Kidney epithelial cell (primary cell): ENCODE measurements around the gene ZNF592. TPM values are rescaled to one million over a fixed set of nuclear protein-coding genes. Genes with fewer than 3 reads are reported as not detected.
A peak's percentile ranks its signal among the peaks of the same experiment; 100 is the strongest.

Source experiments
- DNase-seq: peaks from one replicate; pipeline ENCODE4 v3.0.0-alpha.2; 2010; ENCODE audit warnings: low read depth
- H3K27me3 ChIP-seq: 2 replicates; pipeline ENCODE4 v1.6.0; 2011; ENCODE audit warnings: low read length; ENCODE audit not compliant: control insufficient read depth, insufficient read depth
- H3K36me3 ChIP-seq: 2 replicates; pipeline ENCODE4 v1.5.1; 2011; ENCODE audit warnings: low read length; ENCODE audit not compliant: control insufficient read depth, insufficient read depth
- H3K4me3 ChIP-seq: 2 replicates; pipeline ENCODE4 v1.5.1; 2011; ENCODE audit warnings: low read depth, mild to moderate bottlenecking, control low read depth, low read length
- total RNA-seq: library from RNA; depleted of rRNA; stranded (reverse); fragments of >200 nt; gene quantifications from 2 replicates; pipeline ENCODE4 v1.2.3, GENCODE V29; 2015
- TF ChIP-seq, protein P1 (sequence below): IDR thresholded peaks from 2 replicates; pipeline ENCODE4 v1.5.1; 2011; ENCODE audit warnings: mild to moderate bottlenecking, moderate library complexity, low read length, control low read depth, inconsistent platforms; ENCODE audit not compliant: insufficient read depth, poor library complexity, severe bottlenecking

Gene ZNF592
- total RNA-seq, 1 donor from 2014 or later: 18.8 TPM

- H3K36me3 ChIP-seq: no peaks in the 10 kb centered on the region
- no peak overlapping the region for H3K4me3 ChIP-seq
- DNase-seq: no peak
- TF ChIP-seq, protein P1, sequence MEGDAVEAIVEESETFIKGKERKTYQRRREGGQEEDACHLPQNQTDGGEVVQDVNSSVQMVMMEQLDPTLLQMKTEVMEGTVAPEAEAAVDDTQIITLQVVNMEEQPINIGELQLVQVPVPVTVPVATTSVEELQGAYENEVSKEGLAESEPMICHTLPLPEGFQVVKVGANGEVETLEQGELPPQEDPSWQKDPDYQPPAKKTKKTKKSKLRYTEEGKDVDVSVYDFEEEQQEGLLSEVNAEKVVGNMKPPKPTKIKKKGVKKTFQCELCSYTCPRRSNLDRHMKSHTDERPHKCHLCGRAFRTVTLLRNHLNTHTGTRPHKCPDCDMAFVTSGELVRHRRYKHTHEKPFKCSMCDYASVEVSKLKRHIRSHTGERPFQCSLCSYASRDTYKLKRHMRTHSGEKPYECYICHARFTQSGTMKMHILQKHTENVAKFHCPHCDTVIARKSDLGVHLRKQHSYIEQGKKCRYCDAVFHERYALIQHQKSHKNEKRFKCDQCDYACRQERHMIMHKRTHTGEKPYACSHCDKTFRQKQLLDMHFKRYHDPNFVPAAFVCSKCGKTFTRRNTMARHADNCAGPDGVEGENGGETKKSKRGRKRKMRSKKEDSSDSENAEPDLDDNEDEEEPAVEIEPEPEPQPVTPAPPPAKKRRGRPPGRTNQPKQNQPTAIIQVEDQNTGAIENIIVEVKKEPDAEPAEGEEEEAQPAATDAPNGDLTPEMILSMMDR: no peak
- H3K27me3 ChIP-seq: no peaks in the 10 kb centered on the region
Observed at GRCh38 chr15:84822653-84823281, 74.4 kb downstream of the ZNF592 start.

DNA sequence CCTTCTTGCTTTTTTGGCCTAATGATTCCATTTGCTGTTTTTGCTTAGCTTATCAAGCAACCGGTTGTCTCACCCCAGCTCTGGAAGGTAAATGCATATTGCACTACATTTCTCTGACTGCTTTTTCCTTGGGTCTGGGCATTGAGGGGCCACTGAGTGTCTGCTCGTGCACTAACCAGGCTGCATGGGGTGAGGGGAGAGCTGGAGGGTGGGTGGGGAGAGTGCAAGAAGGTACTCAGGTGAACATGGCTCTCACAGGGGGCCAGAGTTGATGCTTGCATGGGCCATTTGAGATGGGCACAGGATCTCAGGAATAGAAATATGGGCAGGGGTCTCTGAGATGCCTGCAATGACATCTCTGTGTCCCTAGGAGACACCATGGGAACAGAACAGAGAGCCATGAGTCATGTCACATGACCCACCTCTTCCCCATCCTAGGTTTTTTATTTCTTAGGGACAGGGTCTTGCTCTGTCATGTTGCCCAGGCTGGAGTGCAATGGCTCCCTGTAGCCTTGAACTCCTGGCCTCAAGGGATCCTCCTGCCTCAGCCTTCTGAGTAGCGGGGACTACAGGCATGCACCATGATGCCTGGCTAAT lies 75.0 kb downstream of the ZNF592 start:
- TF ChIP-seq, protein P1: no peak
- Histone ChIP-seq H3K4me3 (no peak overlapping the region), H3K36me3 (no peaks in the 10 kb centered on the region), H3K27me3 (no peaks in the 10 kb centered on the region)
- no peak for DNase-seq

DNA sequence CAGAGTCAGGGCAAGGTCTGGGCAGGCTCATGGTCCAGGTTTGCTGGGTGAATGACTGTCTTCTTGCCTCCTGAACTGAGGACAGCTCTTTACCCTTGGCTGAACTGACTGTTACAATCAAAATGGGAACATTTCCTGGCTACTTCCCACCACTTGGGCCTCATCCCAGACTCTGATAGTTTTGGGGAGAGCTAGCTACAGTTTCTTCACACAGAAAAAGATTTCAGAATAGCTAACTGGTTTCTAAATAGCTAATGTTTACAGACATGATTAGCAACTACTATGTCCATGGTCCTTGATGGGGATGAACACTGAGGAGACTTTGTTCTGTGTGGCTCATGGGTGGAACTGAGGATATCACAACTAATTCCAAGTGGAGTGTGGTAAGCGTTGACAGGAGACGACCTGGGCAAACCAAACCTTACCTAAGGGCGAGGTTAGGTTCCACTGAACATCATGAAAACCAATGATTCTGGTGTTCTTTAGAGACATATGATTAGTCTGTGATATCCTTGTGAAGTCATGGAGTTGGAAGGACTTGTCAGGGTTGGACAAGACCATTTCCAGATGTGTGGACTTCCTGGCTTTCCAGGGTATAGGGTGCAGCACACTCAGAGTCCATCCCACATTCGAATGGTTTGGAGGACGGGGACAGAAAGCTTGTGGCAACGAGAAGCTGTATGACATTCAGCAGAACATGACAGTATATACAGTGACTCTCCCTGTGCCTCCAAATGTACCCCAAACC lies 76.0 kb downstream of the ZNF592 start:
- no peaks in the 10 kb centered on the region for H3K36me3 ChIP-seq
- no peaks in the 10 kb centered on the region for H3K27me3 ChIP-seq
- DNase-seq: no peak
- H3K4me3 ChIP-seq: no peak overlapping the region
- TF ChIP-seq, protein P1: no peak

- no peak for DNase-seq
- TF ChIP-seq, protein P1: peak; percentile 37
- H3K4me3 ChIP-seq: no peak overlapping the region
Observed at GRCh38 chr15:84826369-84826823, 78.0 kb downstream of the ZNF592 start.

DNA sequence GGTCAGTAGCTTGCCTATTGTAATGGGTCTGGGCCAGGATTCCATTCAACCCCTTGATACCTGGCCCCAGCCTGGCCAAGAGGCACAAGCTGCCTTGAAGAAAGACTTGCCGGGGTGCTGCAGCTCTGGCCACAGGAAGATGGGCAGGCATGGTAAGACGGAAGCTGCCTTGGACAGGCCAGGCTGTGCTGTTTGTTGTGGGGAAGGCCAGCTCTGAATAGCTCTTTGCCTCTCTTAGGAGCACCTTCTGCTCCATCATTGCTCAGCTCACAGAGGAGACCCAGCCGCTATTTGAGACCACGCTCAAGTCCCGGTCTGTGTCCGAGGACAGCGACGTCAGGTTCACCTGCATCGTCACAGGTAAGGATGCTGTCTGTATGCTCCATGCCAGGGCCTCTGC lies 78.9 kb downstream of the ZNF592 start:
- no peak for DNase-seq
- Histone ChIP-seq H3K27me3 (no peaks in the 10 kb centered on the region), H3K4me3 (no peak overlapping the region), H3K36me3 (no peaks in the 10 kb centered on the region)
- TF ChIP-seq, protein P1: no peak

More at GRCh38 chr15:84826369-84826823, 78.0 kb downstream of the ZNF592 start:
- Histone ChIP-seq H3K36me3 (no peaks in the 10 kb centered on the region), H3K27me3 (no peaks in the 10 kb centered on the region)
